Activated CD8-positive, alpha-beta memory T cell treated with anti-CD3 and anti-CD28 coated beads for 4 hours (primary cell): ENCODE results near the gene KLHL15.
"Not testable (repeated sequence)": the region's sequence is repeated elsewhere in the genome, so short reads cannot be mapped to it uniquely, and the experiment has no call there.

ENCODE experiments used
- DNase-seq, 2 donors: peaks; one replicate each; pipeline ENCODE4 v3.0.0-alpha.2; 2020; ENCODE audit warnings: low read depth in 2 of 2

KLHL15 gene

GRCh38 chrX:24017674-24018073 lies 9.3 kb downstream of the KLHL15 start:
- no peak for DNase-seq

GRCh38 chrX:24014388-24015018 lies 12.5 kb downstream of the KLHL15 start:
- peak; percentile 1 to 19 for DNase-seq

- no peak for DNase-seq
Measured at GRCh38 chrX:24012266-24012665, 14.7 kb downstream of the KLHL15 start.

GRCh38 chrX:24005867-24006266 lies 21.1 kb downstream of the KLHL15 start:
- no peak for DNase-seq

GRCh38 chrX:24005028-24005427 lies 22.0 kb downstream of the KLHL15 start:
- DNase-seq = no peak

- DNase-seq = no peak
Measured at GRCh38 chrX:24002792-24003191, 24.2 kb downstream of the KLHL15 start.

- no peak for DNase-seq
Measured at GRCh38 chrX:24002167-24002566, 24.8 kb downstream of the KLHL15 start.

GRCh38 chrX:23999671-24000070 lies 27.3 kb downstream of the KLHL15 start:
- no peak for DNase-seq

- DNase-seq = no peak
Measured at GRCh38 chrX:23993012-23993633, 33.9 kb downstream of the KLHL15 start.

GRCh38 chrX:23992431-23992830 lies 34.6 kb downstream of the KLHL15 start:
- no peak for DNase-seq

- DNase-seq = no peak
Measured at GRCh38 chrX:23990455-23990854, 36.5 kb downstream of the KLHL15 start.

- no peak for DNase-seq
Measured at GRCh38 chrX:23989689-23990088, 37.3 kb downstream of the KLHL15 start.

GRCh38 chrX:23982891-23983290 lies 44.1 kb downstream of the KLHL15 start:
- DNase-seq = no peak

- no peak for DNase-seq
Measured at GRCh38 chrX:23981711-23982110, 45.3 kb downstream of the KLHL15 start.

- no peak for DNase-seq
Measured at GRCh38 chrX:23981222-23981621, 45.8 kb downstream of the KLHL15 start.

- DNase-seq = no peak
Measured at GRCh38 chrX:23980011-23980441, 47.0 kb downstream of the KLHL15 start.

GRCh38 chrX:23978491-23978890 lies 48.5 kb downstream of the KLHL15 start:
- no peak for DNase-seq

- not testable (repeated sequence) for DNase-seq
Measured at GRCh38 chrX:23965630-23966029, 61.4 kb downstream of the KLHL15 start.

- DNase-seq = no peak
Measured at GRCh38 chrX:23964191-23964590, 62.8 kb downstream of the KLHL15 start.

GRCh38 chrX:23959781-23960180 lies 67.2 kb downstream of the KLHL15 start:
- DNase-seq = no peak

- no peak for DNase-seq
Measured at GRCh38 chrX:23954396-23954795, 72.6 kb downstream of the KLHL15 start.

GRCh38 chrX:23953908-23954269 lies 73.1 kb downstream of the KLHL15 start:
- no peak for DNase-seq

GRCh38 chrX:23952984-23953907 lies 73.7 kb downstream of the KLHL15 start:
- peak in 1 of 2 donors; percentile 0 for DNase-seq
